Thymus (tissue), 11 donors: ENCODE measurements around the gene PHKB. TPM values are rescaled to one million over a fixed set of nuclear protein-coding genes. Genes with fewer than 3 reads are reported as not detected.

ENCODE experiments used
- DNase-seq, 9 donors: peaks; one replicate each; pipeline ENCODE4 v3.0.0-alpha.2; 2013; ENCODE audit warnings: low spot score in 9 of 9, low read depth in 6 of 9, missing footprints in 1 of 9
- H3K27ac ChIP-seq, 2 donors: one replicate each; pipeline ENCODE4 v1.5.1; 2013; ENCODE audit warnings: control low read depth in 1 of 2, low read depth in 1 of 2, low read length in 1 of 2, mild to moderate bottlenecking in 1 of 2, moderate library complexity in 1 of 2
- H3K27me3 ChIP-seq, 2 donors: one replicate each; pipeline ENCODE4 v1.5.1; 2013; ENCODE audit warnings: low read length in 1 of 2; ENCODE audit not compliant: control insufficient read depth in 2 of 2, insufficient read depth in 1 of 2
- H3K36me3 ChIP-seq, 2 donors: one replicate each; pipeline ENCODE4 v1.5.1; 2013; ENCODE audit warnings: low read length in 1 of 2, mild to moderate bottlenecking in 1 of 2, moderate library complexity in 1 of 2; ENCODE audit not compliant: control insufficient read depth in 2 of 2, insufficient read depth in 2 of 2
- H3K4me1 ChIP-seq, 2 donors: one replicate each; pipeline ENCODE4 v1.5.1; 2013; ENCODE audit warnings: low read length in 2 of 2; ENCODE audit not compliant: control insufficient read depth in 2 of 2, insufficient read depth in 2 of 2
- H3K4me3 ChIP-seq, 2 donors: one replicate each; pipeline ENCODE4 v1.5.1; 2013; ENCODE audit warnings: low read length in 2 of 2, control low read depth in 1 of 2, mild to moderate bottlenecking in 1 of 2
- H3K9me3 ChIP-seq, 2 donors: one replicate each; pipeline ENCODE4 v1.5.1; 2013; ENCODE audit warnings: low read length in 1 of 2, mild to moderate bottlenecking in 1 of 2; ENCODE audit not compliant: control insufficient read depth in 2 of 2, insufficient read depth in 1 of 2
- WGBS: extraction: QIAGEN DNeasy Blood & Tissue Kit; methylation state at CpG from one replicate; pipeline ENCODE4 v1.1.7; 2013; 5-methylcytosine and 5-hydroxymethylcytosine counted together
- polyA plus RNA-seq: library from polyadenylated mRNA; stranded (reverse); fragments of 200-250 nt; gene quantifications from one replicate; pipeline ENCODE4 v1.2.3, GENCODE V29; 2013
- total RNA-seq: library from RNA; stranded (reverse); fragments of 120-200 nt; gene quantifications from one replicate; pipeline ENCODE4 v1.2.4, GENCODE V29; 2013
- donor health status: healthy.

The PHKB gene
- total and polyA plus RNA-seq, 2 donors = 34.7 to 35.1 TPM

DNA sequence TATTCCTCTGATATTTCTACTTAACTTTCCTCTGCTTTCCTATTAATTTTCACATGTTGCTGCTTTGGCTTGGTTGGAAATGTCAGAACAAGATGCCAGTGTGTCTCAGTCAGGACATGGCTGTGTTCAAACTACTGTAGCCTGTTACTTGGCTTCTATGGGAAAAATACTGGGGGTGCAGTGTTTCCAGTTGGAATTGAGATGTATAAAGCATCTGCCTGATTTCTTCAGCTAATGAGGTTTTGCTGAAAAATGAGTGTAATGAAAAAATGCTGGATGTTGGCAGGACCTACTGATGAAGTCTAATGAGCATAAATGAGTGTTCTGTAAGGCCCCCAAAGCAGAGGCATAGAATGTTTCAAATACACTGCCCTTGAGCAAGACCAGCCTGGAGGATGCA is 166.6 kb downstream of the PHKB start:
- H3K27me3 ChIP-seq = no peaks in the 10 kb centered on the region
- H3K36me3 ChIP-seq = no peaks in the 10 kb centered on the region
- DNase-seq = no peak
- no peaks in the 10 kb centered on the region for H3K9me3 ChIP-seq
- no peaks in the 10 kb centered on the region for H3K4me1 ChIP-seq
- H3K27ac ChIP-seq = no peak overlapping the region
- H3K4me3 ChIP-seq = no peak overlapping the region

DNA sequence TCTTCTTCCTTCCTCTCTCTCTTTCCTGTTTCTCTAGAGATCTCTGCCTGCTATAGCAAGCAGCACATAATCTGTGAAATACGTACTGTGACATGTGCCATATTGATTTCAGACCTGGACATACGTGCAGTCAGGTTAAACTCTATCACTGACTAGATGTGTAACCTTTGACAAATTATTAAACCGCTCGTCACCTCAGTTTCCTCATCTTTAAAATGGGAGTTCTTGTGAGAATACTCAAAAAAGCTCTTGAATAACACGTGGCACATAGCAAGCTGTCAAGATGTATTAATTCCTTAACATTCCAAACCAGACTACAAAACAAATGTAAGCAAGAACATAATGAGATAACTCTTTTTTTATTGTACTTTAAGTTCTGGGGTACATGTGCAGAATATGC is 170.0 kb downstream of the PHKB start:
- Histone ChIP-seq H3K9me3 (no peaks in the 10 kb centered on the region), H3K27ac (no peak overlapping the region), H3K4me3 (no peak overlapping the region), H3K36me3 (no peaks in the 10 kb centered on the region), H3K27me3 (no peaks in the 10 kb centered on the region), H3K4me1 (no peaks in the 10 kb centered on the region)
- 98% methylated on average over 5 of the region's 5 CpGs for WGBS
- no peak for DNase-seq

DNA sequence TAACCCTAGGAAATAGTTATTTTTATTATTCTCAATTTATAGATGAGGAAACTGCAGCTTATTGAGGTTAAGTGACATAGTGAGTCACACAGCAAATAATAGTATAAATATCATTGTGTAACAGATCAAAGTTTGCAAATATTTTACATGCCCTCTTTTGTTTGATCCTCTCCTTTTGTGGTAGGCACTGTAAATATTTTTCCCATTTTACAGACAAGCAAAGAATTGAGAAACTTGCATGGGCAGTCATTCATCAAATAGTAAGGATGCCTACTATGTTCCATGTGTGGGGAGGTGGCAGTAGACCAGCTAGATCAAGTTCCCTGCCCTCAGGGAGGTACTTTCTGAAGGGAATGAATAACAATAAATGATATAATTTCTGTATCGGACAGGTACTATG is 173.0 kb downstream of the PHKB start:
- no peak overlapping the region for H3K4me3 ChIP-seq
- 97% methylated on average over 1 of the region's 1 CpG for WGBS

DNA sequence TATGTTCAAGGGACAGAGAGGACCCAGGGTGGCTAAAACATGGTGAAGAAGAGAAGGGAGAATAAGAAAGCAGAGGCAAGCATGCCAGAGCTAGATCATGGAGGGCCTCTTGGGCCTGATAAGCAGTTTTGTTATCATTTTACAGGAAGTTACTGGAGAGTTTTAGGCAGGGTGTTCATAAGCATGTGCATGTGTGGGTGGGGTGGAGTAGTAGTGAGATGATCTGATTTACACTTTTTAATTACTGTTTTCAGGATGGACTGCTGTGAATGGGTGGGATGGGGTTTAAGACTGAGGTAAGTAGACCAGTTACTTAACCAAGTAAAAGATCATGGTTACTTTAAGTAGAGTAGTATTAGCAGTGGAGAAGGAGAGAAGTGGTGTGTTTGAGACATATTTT is 173.6 kb downstream of the PHKB start:
- Histone ChIP-seq H3K36me3 (peaks cover 0 to 3% of the 10 kb centered on the region in 2 donors), H3K4me1 (no peaks in the 10 kb centered on the region)

More for the DNA sequence above, 173.0 kb downstream of the PHKB start:
- H3K9me3 ChIP-seq = no peaks in the 10 kb centered on the region
- DNase-seq = no peak
- H3K27ac ChIP-seq = no peak overlapping the region
- H3K36me3 ChIP-seq = peaks cover 0 to 3% of the 10 kb centered on the region in 2 donors
- H3K27me3 ChIP-seq = no peaks in the 10 kb centered on the region
- H3K4me1 ChIP-seq = no peaks in the 10 kb centered on the region

DNA sequence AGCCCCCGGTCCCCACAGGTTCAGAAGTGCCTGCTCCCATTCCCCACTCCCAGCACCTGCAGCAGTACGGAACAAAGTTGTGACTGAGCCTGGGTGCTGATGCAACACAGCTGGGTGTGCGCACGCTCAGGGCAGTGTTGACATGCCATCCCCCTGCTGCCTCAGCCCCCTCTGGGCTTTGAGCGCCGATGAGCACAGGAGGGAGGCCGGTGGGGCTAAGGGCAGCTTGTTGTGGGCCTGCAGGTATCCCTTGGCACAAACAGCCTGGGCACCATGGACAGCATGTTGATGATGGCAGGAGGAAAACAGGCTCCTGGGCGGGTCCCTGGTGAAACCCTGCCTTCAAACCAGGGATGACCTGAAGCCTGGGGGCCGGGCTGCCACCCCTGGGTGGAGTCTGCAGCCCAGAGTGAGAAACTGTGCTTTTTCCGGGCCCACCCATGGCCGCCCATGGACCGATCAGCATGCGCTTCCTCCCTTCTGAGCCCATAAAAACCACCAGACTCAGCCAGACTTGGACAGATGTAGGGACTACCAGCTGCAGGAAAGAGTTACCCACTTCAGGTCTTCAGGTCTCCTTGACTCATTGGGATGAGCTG is 175.5 kb downstream of the PHKB start:
- H3K36me3 ChIP-seq = peaks cover 0 to 3% of the 10 kb centered on the region in 2 donors
- DNase-seq = no peak
- H3K9me3 ChIP-seq = no peaks in the 10 kb centered on the region
- H3K27me3 ChIP-seq = no peaks in the 10 kb centered on the region
- no peak overlapping the region for H3K4me3 ChIP-seq
- H3K27ac ChIP-seq = no peak overlapping the region
- no peaks in the 10 kb centered on the region for H3K4me1 ChIP-seq
- WGBS = 98% methylated on average over 13 of the region's 13 CpGs

More for the DNA sequence above, 173.6 kb downstream of the PHKB start:
- Histone ChIP-seq H3K9me3 (no peaks in the 10 kb centered on the region), H3K27me3 (no peaks in the 10 kb centered on the region), H3K4me3 (no peak overlapping the region), H3K27ac (no peak overlapping the region)
- no peak for DNase-seq

DNA sequence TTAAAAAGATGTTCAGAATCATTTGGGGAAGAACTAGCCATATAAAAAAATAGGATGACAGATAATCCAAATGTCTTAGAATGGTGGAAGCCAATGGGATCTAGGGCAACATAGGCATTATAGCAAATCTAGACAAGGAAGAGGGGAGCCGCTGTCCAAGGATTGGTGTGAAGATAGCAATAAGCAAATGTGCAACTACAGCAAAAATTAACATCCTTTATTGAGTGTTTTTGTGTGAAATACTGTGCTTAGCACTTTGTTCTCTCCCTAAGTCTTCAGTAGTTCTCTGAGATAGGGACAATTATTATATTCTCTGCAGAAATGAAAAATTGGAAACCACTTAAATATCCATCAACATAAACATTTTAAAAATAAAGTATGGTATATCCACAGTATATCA is 177.0 kb downstream of the PHKB start:
- H3K27me3 ChIP-seq = no peaks in the 10 kb centered on the region
- DNase-seq = no peak
- H3K4me3 ChIP-seq = no peak overlapping the region
- no peaks in the 10 kb centered on the region for H3K4me1 ChIP-seq
- WGBS = 96% methylated on average over 1 of the region's 1 CpG
- H3K36me3 ChIP-seq = peaks cover 3 to 5% of the 10 kb centered on the region in 2 donors
- H3K27ac ChIP-seq = no peak overlapping the region
- H3K9me3 ChIP-seq = no peaks in the 10 kb centered on the region

DNA sequence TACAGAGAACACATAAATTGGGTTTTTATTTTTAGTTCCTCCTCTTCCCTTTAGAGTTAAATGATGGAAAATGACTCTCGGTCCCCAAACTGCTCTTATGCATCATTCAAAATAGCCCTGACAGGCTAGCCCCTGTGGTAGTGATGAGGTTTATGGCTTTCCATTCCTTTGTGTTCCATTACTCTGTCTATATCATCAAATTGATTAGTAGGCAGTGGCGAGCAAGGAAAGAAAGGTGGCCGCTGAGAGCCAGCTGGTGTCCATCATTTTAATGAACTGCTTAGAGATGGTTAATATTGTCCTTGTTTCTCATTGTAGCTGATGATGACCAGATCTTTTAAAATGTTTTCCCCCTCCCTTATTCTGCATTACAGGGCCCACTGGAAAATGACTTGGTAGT is 179.5 kb downstream of the PHKB start:
- Histone ChIP-seq H3K4me1 (no peaks in the 10 kb centered on the region), H3K36me3 (peaks cover 3 to 6% of the 10 kb centered on the region in 2 donors), H3K9me3 (no peaks in the 10 kb centered on the region), H3K4me3 (no peak overlapping the region), H3K27me3 (no peaks in the 10 kb centered on the region), H3K27ac (no peak overlapping the region)
- no peak for DNase-seq
- 98% methylated on average over 3 of the region's 3 CpGs for WGBS

DNA sequence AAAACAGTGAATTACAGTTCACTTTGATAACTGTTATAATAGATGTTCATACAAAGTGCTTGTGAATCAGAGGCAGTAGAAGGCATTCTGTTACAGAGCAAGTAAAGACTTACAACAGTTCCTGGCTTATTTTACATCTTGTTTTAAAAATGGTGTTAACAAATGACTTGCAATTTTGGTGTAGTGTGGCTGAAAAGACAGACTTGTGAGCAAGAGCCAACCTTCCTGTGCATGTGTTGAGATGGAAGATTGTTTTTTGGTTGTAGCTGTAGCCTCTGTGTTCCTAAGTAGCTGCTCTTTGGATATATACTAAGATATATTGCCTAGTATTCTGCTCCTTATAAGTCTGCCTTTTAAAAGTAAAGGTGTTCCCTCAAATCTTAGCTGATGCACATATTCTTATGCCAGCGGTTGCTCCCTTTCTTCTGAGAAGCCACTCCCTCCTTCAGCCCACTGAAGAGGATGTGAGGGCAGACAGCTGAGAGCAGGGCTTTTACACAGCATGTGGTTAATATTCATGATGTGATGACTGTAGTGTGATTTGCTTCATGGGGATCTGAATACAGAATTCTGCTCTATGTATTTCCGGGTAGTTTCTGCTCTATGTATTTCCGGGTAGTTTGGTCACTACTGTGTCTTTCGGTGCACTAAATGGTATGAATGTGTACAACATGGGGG is 182.3 kb downstream of the PHKB start:
- DNase-seq = peak in 2 of 9 donors; percentile 3 to 20
- H3K4me3 ChIP-seq = no peak overlapping the region
- H3K36me3 ChIP-seq = peaks cover 0 to 6% of the 10 kb centered on the region in 2 donors
- no peaks in the 10 kb centered on the region for H3K27me3 ChIP-seq
- no peaks in the 10 kb centered on the region for H3K9me3 ChIP-seq
- no peaks in the 10 kb centered on the region for H3K4me1 ChIP-seq
- WGBS = 71% methylated on average over 4 of the region's 4 CpGs
- no peak overlapping the region for H3K27ac ChIP-seq

DNA sequence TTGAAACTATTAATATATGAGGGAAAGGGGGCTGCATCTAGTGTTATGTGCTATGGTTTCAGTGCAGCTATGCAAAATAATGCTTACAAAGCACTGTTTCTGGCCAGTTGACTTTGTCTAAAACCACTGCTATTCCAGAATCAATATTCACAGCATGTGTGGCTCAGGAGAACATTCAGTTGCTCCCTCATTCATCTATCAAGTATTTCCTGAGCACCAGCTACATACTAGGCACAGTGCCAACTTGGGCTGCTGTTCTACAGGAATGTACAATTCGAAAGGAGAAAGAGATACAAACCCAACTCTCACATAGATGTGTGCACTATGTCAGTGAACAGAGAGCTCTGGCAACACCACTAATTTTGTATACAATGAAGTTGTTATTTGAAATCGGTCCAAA is 183.0 kb downstream of the PHKB start:
- Histone ChIP-seq H3K27me3 (no peaks in the 10 kb centered on the region), H3K4me1 (no peaks in the 10 kb centered on the region), H3K4me3 (no peak overlapping the region), H3K9me3 (no peaks in the 10 kb centered on the region), H3K36me3 (peaks cover 0 to 9% of the 10 kb centered on the region in 2 donors), H3K27ac (no peak overlapping the region)
- no peak for DNase-seq
- WGBS = 82% methylated on average over 2 of the region's 2 CpGs
